IPS-20b (cell line): ENCODE data around the gene TMEM45A.

Source experiments
- H3K27ac ChIP-seq: one replicate; pipeline ENCODE4 v1.5.1; 2013; ENCODE audit warnings: low read length
- H3K27me3 ChIP-seq: 2 replicates; pipeline ENCODE4 v1.6.1; 2013; ENCODE audit warnings: mild to moderate bottlenecking, low read length, inconsistent platforms; ENCODE audit not compliant: insufficient read depth
- H3K36me3 ChIP-seq: 2 replicates; pipeline ENCODE4 v1.6.1; 2013; ENCODE audit warnings: low read depth, mild to moderate bottlenecking, inconsistent platforms, low read length, moderate library complexity; ENCODE audit not compliant: insufficient read depth
- H3K4me1 ChIP-seq: 2 replicates; pipeline ENCODE4 v1.6.1; 2013; ENCODE audit warnings: mild to moderate bottlenecking, control low read depth, inconsistent platforms, low read length, moderate library complexity; ENCODE audit not compliant: insufficient read depth
- H3K4me3 ChIP-seq: 2 replicates; pipeline ENCODE4 v1.5.1; 2013; ENCODE audit warnings: mild to moderate bottlenecking, low read length, inconsistent platforms
- H3K9ac ChIP-seq: 2 replicates; pipeline ENCODE4 v1.6.1; 2013; ENCODE audit warnings: low read depth, mild to moderate bottlenecking, inconsistent platforms, low read length, moderate library complexity
- H3K9me3 ChIP-seq: 2 replicates; pipeline ENCODE4 v1.6.1; 2013; ENCODE audit warnings: mild to moderate bottlenecking, low read depth, low read length, inconsistent platforms; ENCODE audit not compliant: insufficient read depth

The TMEM45A gene

DNA sequence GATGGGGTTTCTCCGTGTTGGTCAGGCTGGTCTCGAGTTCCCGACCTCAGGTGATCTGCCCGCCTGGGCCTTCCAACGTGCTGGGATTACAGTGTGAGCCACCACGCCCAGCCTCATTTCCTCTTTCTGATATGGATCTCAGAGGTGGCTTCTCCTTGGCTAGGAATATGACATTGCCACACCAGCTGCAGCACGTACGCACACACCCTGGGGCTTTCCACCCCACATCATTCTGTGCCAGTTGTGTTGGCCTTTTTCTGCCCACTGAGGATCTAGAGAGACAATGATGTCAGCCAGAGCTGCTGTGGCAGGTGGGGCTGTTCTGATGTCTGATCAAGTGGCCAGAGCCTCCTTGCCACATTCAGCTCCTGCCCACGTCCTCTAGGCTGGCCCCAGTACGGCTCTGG is 29.0 kb downstream of the TMEM45A start:
- Histone ChIP-seq H3K9ac (no peak overlapping the region), H3K4me3 (no peak overlapping the region), H3K4me1 (no peaks in the 10 kb centered on the region), H3K9me3 (no peaks in the 10 kb centered on the region), H3K27ac (no peak overlapping the region), H3K36me3 (no peaks in the 10 kb centered on the region), H3K27me3 (no peaks in the 10 kb centered on the region)

- Histone ChIP-seq H3K4me1 (no peaks in the 10 kb centered on the region), H3K36me3 (no peaks in the 10 kb centered on the region), H3K27me3 (no peaks in the 10 kb centered on the region), H3K9ac (no peak overlapping the region), H3K27ac (no peak overlapping the region), H3K9me3 (no peaks in the 10 kb centered on the region), H3K4me3 (no peak overlapping the region)
Observed at GRCh38 chr3:100522125-100522524, 29.7 kb downstream of the TMEM45A start.

GRCh38 chr3:100523050-100523760 is 30.8 kb downstream of the TMEM45A start:
- Histone ChIP-seq H3K9me3 (no peaks in the 10 kb centered on the region), H3K9ac (no peak overlapping the region), H3K36me3 (no peaks in the 10 kb centered on the region), H3K4me1 (no peaks in the 10 kb centered on the region), H3K4me3 (no peak overlapping the region), H3K27ac (no peak overlapping the region), H3K27me3 (no peaks in the 10 kb centered on the region)

DNA sequence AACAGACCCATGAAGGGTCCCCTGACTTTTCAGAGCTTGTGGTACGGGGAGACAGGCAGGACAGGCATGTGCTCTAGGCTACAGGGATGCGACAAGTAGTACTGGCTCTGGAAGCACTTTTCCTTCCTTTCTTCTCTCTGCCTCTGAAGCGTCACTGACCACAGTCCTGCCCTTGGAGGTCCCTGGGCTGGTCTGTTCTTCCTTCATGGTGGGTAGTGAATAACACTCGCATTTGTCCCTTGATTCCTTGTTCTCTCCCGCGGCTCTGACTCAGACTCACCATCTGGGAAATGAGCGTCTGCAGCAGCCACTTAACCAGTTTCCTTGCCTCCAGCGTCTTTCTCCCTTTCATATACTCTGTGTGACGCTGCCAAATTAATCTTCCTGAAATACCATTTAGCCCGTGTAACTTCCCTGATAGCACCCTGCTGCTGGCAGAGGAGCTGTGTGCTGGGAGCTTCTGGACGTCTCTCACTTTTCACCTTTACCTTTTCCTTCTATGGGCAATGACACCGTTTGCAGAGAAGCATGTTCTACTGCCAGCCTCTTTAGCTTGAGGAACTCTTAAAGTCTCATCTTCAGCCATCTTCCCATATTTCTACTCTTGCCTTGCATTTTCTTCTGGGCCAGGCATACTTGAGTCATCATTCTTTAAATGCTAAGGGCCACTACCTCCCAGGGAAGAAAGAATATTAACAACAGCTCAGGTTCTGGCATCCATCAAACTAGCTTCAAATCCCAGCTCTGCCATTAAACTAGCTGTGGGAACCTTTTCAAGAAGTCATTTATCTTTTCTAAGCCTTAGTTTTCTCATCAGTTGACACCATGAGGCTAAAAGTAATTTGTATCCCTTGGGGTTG is 33.6 kb downstream of the TMEM45A start:
- Histone ChIP-seq H3K27ac (no peak overlapping the region), H3K9ac (no peak overlapping the region), H3K4me3 (no peak overlapping the region)

GRCh38 chr3:100526613-100527346 is 34.4 kb downstream of the TMEM45A start:
- no peak overlapping the region for H3K9ac ChIP-seq

More for the DNA sequence above, 33.6 kb downstream of the TMEM45A start:
- no peaks in the 10 kb centered on the region for H3K4me1 ChIP-seq
- H3K9me3 ChIP-seq = no peaks in the 10 kb centered on the region
- H3K27me3 ChIP-seq = no peaks in the 10 kb centered on the region
- no peaks in the 10 kb centered on the region for H3K36me3 ChIP-seq

GRCh38 chr3:100527347-100527735 is 34.9 kb downstream of the TMEM45A start:
- H3K9me3 ChIP-seq = no peaks in the 10 kb centered on the region
- no peak overlapping the region for H3K4me3 ChIP-seq
- no peak overlapping the region for H3K9ac ChIP-seq
- H3K36me3 ChIP-seq = no peaks in the 10 kb centered on the region
- H3K27me3 ChIP-seq = no peaks in the 10 kb centered on the region
- H3K27ac ChIP-seq = no peak overlapping the region
- no peaks in the 10 kb centered on the region for H3K4me1 ChIP-seq

More at GRCh38 chr3:100526613-100527346, 34.4 kb downstream of the TMEM45A start:
- no peaks in the 10 kb centered on the region for H3K9me3 ChIP-seq
- no peaks in the 10 kb centered on the region for H3K4me1 ChIP-seq
- no peaks in the 10 kb centered on the region for H3K36me3 ChIP-seq
- H3K27ac ChIP-seq = no peak overlapping the region
- no peak overlapping the region for H3K4me3 ChIP-seq
- no peaks in the 10 kb centered on the region for H3K27me3 ChIP-seq

- H3K9me3 ChIP-seq = no peaks in the 10 kb centered on the region
- H3K4me3 ChIP-seq = no peak overlapping the region
- no peaks in the 10 kb centered on the region for H3K36me3 ChIP-seq
- no peaks in the 10 kb centered on the region for H3K27me3 ChIP-seq
- H3K9ac ChIP-seq = no peak overlapping the region
- H3K27ac ChIP-seq = no peak overlapping the region
- no peaks in the 10 kb centered on the region for H3K4me1 ChIP-seq
Observed at GRCh38 chr3:100531093-100531492, 38.7 kb downstream of the TMEM45A start.

- Histone ChIP-seq H3K4me3 (no peak overlapping the region), H3K9me3 (no peaks in the 10 kb centered on the region), H3K4me1 (no peaks in the 10 kb centered on the region), H3K27ac (no peak overlapping the region), H3K36me3 (no peaks in the 10 kb centered on the region), H3K9ac (no peak overlapping the region), H3K27me3 (no peaks in the 10 kb centered on the region)
Observed at GRCh38 chr3:100532411-100532810, 40.0 kb downstream of the TMEM45A start.

DNA sequence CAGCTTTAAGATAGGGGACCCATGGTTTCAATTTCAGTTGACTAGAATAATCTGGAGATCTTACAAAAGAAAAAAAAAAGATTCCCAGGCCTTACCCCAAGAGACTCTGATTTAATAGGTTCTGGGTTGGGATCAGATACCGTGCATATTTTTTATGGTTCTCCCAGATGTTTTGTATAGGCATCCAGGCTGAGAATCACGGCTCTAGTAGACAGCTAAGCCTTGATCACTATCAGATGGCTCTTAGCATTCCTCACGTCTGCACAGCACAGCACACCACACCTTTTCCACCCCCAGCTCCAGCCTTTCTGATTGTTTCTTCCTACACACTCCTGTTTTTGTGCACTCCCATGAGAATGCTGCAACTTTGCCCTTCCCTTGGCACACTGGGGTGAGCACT is 40.8 kb downstream of the TMEM45A start:
- Histone ChIP-seq H3K4me3 (no peak overlapping the region), H3K9me3 (no peaks in the 10 kb centered on the region), H3K9ac (no peak overlapping the region), H3K4me1 (no peaks in the 10 kb centered on the region), H3K27me3 (no peaks in the 10 kb centered on the region), H3K27ac (no peak overlapping the region), H3K36me3 (no peaks in the 10 kb centered on the region)

- H3K4me1 ChIP-seq = no peaks in the 10 kb centered on the region
- no peak overlapping the region for H3K4me3 ChIP-seq
- H3K9ac ChIP-seq = no peak overlapping the region
- no peaks in the 10 kb centered on the region for H3K27me3 ChIP-seq
- no peaks in the 10 kb centered on the region for H3K9me3 ChIP-seq
- no peaks in the 10 kb centered on the region for H3K36me3 ChIP-seq
- H3K27ac ChIP-seq = no peak overlapping the region
Observed at GRCh38 chr3:100535610-100535943, 43.2 kb downstream of the TMEM45A start.

GRCh38 chr3:100536093-100536492 is 43.7 kb downstream of the TMEM45A start:
- Histone ChIP-seq H3K9ac (no peak overlapping the region), H3K27me3 (no peaks in the 10 kb centered on the region)

More at GRCh38 chr3:100536093-100536492, 43.7 kb downstream of the TMEM45A start:
- Histone ChIP-seq H3K36me3 (no peaks in the 10 kb centered on the region), H3K9me3 (no peaks in the 10 kb centered on the region), H3K4me1 (no peaks in the 10 kb centered on the region), H3K27ac (no peak overlapping the region), H3K4me3 (no peak overlapping the region)
